Activated B cell treated with CpG ODN at 0.5 μM for 24 hours (primary cell): ENCODE results near the gene ZNF750. TPM values are rescaled to one million over a fixed set of nuclear protein-coding genes. Genes with fewer than 3 reads are reported as not detected.
"Not testable (repeated sequence)": the region's sequence is repeated elsewhere in the genome, so short reads cannot be mapped to it uniquely, and the experiment has no call there.

Source experiments
- ATAC-seq: fragments of 200-7000 bp; cut with Tn5 transposase; one replicate; pipeline ENCODE4 v1.10.0; 2021; ENCODE audit warnings: low read depth, mild to moderate bottlenecking, moderate library complexity
- CTCF ChIA-PET: fragments of 350-600 bp; sonication (Branson Sonifier 250); formaldehyde crosslinking; loops from one replicate; lab custom pipeline; 2021; ENCODE audit warnings: antibody characterized with exemption; lab: Charles Lee
- POLR2A ChIA-PET: fragments of 350-600 bp; sonication (Branson Sonifier 250); formaldehyde crosslinking; loops from one replicate; lab custom pipeline; 2021; ENCODE audit warnings: antibody characterized with exemption; lab: Charles Lee
- DNase-seq: peaks from one replicate; pipeline ENCODE4 v3.0.0; 2022
- H3K27ac Mint-ChIP-seq: one replicate; pipeline ENCODE4 v1.8.0; 2020; ENCODE audit warnings: mixed read lengths
- H3K27me3 Mint-ChIP-seq: one replicate; pipeline ENCODE4 v1.8.0; 2021; ENCODE audit warnings: mixed read lengths
- H3K36me3 Mint-ChIP-seq: one replicate; pipeline ENCODE4 v1.8.0; 2021; ENCODE audit warnings: low read depth, mixed read lengths
- H3K4me1 Mint-ChIP-seq: one replicate; pipeline ENCODE4 v1.8.0; 2021; ENCODE audit warnings: mixed read lengths
- H3K4me3 Mint-ChIP-seq: one replicate; pipeline ENCODE4 v1.8.0; 2020; ENCODE audit warnings: mild to moderate bottlenecking, mixed read lengths
- H3K9me3 Mint-ChIP-seq: one replicate; pipeline ENCODE4 v1.8.0; 2020; ENCODE audit warnings: mixed read lengths
- CTCF ChIP-seq: fragments of 200-600 bp; IDR thresholded peaks from one replicate; pipeline ENCODE4 v1.8.0; 2022; ENCODE audit warnings: antibody characterized with exemption, mild to moderate bottlenecking
- intact Hi-C: fragments of 100-400 bp; cut with micrococcal nuclease; formaldehyde crosslinking; loops from one replicate; pipeline ENCODE4 v1.15.1; 2024
- total RNA-seq: library from RNA; stranded (reverse); gene quantifications from 2 replicates; pipeline ENCODE4 v1.2.3, GENCODE V29; 2022

Gene ZNF750
- total RNA-seq, 1 donor from 2014 or later, result not detected

DNA sequence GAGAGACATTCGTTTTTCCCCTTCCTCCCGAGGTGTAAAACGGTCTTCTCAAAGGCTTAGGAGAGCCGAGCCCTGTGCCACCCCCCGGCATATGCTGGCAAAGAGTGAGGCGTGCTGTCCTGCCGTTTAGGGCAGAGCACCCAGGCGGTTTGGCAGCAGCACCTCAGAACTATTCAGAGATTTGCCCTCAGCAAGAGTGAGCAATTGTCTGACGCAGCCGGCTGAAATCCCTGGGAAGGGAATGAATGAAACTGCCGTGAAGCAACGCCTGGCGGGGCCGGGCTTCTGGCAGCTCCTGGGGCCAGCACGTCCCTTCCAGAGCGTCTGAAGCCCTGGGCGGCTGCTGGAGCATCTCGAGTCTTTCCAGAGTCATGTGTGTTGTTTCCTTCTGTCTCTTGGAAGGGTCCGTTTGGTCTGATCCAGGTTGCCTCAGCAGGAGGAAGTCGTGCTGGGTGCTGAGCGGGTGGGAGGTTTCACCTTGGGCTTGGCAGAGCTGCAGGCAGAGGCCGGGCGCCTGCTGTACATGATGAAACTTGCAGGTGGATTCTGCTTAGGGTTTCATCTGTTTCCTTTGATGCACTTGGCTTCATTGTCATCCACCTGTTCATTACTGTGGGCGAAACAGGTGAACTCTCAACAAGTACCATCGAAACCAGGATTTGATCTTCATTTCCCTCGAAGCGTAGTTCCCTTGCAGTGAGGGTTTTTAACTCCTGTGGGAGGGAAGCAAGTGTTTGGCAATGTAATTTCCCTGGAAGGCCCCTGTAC lies 52.6 kb downstream of the ZNF750 start:
- ChIA-PET CTCF (no interaction called here), POLR2A (no interaction called here)
- ATAC-seq (no peak), DNase-seq (no peak)
- Mint-ChIP-seq H3K27me3 (no peaks in the 10 kb centered on the region), H3K27ac (no peak overlapping the region), H3K36me3 (peaks cover 32% of the 10 kb centered on the region), H3K4me1 (no peaks in the 10 kb centered on the region), H3K9me3 (no peaks in the 10 kb centered on the region), H3K4me3 (no peak overlapping the region)
- intact Hi-C loops, result loop anchor here (5.0 to 10.0 kb wide), 2 partner anchors 75 to 268 kb away; no protein-coding TSS in a partner anchor
- no peak for TF ChIP-seq CTCF

GRCh38 chr17:82786427-82786826 lies 53.4 kb downstream of the ZNF750 start:
- ChIA-PET POLR2A (no interaction called here), CTCF (no interaction called here)
- no peak for ATAC-seq
- intact Hi-C loops, result loop anchor here (5.0 to 10.0 kb wide), 2 partner anchors 76 to 268 kb away; no protein-coding TSS in a partner anchor
- DNase-seq, result no peak
- Mint-ChIP-seq H3K4me1 (peaks cover 5% of the 10 kb centered on the region), H3K9me3 (no peaks in the 10 kb centered on the region), H3K27me3 (no peaks in the 10 kb centered on the region), H3K4me3 (no peak overlapping the region), H3K27ac (no peak overlapping the region), H3K36me3 (peaks cover 33% of the 10 kb centered on the region)
- no peak for TF ChIP-seq CTCF

GRCh38 chr17:82785581-82785980 lies 54.2 kb downstream of the ZNF750 start:
- intact Hi-C loops, result loop anchor here (5.0 to 10.0 kb wide), 2 partner anchors 77 to 269 kb away; no protein-coding TSS in a partner anchor

DNA sequence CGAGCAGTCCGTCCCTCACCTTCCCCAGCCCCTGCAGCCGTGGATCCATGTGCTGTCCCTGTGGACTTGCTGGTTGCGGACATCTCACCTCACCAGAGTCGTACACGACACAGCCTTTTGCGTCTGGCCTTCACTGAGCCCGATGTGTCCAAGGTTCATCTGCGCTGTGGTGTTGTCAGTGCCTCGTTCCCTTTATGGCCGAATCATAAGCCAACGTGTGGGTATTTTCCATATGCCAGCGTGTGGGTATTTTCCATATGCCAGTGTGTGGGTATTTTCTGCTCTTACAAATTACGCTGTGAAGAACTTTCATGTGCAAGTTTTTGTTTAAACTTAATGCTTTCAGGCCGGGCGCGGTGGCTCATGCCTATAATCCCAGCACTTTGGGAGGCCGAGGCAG lies 56.3 kb downstream of the ZNF750 start:
- TF ChIP-seq CTCF, result no peak
- intact Hi-C loops, result loop anchor here (10.0 kb wide), 1 partner anchor 271 kb away; no protein-coding TSS in a partner anchor
- Mint-ChIP-seq H3K9me3 (no peaks in the 10 kb centered on the region), H3K27me3 (no peaks in the 10 kb centered on the region), H3K27ac (no peak overlapping the region), H3K4me3 (no peak overlapping the region), H3K36me3 (peaks cover 25% of the 10 kb centered on the region), H3K4me1 (peaks cover 5% of the 10 kb centered on the region)
- POLR2A ChIA-PET, result no interaction called here
- DNase-seq, result no peak
- ATAC-seq, result no peak
- CTCF ChIA-PET, result no interaction called here

More at GRCh38 chr17:82785581-82785980, 54.2 kb downstream of the ZNF750 start:
- H3K4me1 Mint-ChIP-seq, H3K9me3 Mint-ChIP-seq, POLR2A ChIA-PET, H3K27me3 Mint-ChIP-seq, H3K27ac Mint-ChIP-seq, DNase-seq, ATAC-seq, H3K4me3 Mint-ChIP-seq, CTCF ChIA-PET: not testable (repeated sequence)
- peaks cover 32% of the 10 kb centered on the region for H3K36me3 Mint-ChIP-seq

DNA sequence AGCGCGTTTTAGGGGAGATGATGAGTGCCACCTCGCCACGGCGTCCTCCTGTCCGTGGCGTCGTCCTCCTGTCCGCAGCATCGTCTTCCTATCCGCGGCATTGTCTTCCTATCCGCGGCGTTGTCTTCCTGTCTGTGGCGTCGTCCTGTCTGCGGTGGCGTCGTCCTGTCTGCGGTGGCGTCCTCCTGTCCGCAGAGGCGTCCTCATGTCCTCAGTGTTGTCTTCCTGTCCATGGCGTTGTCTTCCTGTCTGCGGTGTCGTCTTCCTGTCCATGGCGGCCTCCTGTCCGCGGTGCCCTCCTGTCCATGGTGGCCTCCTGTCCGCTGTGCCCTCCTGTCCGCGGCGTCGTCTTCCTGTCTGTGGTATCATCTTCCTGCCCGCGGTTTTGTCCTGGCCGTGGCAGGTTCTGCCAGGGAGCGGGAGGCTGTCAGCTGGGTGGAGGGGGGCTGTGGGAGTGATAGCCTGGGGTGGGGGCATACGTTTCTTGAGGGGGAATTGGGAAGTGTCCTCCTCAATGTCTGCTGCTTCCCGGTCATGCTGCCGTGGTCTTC lies 57.1 kb downstream of the ZNF750 start:
- Mint-ChIP-seq H3K4me1 (peaks cover 5% of the 10 kb centered on the region), H3K27ac (no peak overlapping the region), H3K9me3 (no peaks in the 10 kb centered on the region), H3K4me3 (no peak overlapping the region), H3K36me3 (peaks cover 25% of the 10 kb centered on the region), H3K27me3 (no peaks in the 10 kb centered on the region)
- TF ChIP-seq CTCF, result no peak
- CTCF ChIA-PET, result interaction anchor here (0.8 to 0.9 kb wide), 2 partner anchors 16 to 266 kb away, joined by 3 to 4 read pairs; no protein-coding TSS in a partner anchor
- DNase-seq, result no peak
- POLR2A ChIA-PET, result no interaction called here
- intact Hi-C loops, result loop anchor here (1.0 to 10.0 kb wide), 3 partner anchors 132 to 272 kb away; no protein-coding TSS in a partner anchor
- ATAC-seq, result no peak
